ENCODE measurements around the gene IFNGR1. TPM values are rescaled to one million over a fixed set of nuclear protein-coding genes. Genes with fewer than 3 reads are reported as not detected.

Gene IFNGR1
- total and polyA plus RNA-seq, 10 of the 15 experiments (the other 5 are each of a cell fraction or from before 2014, with no cell fraction given): 89.0 to 296 (median 138) TPM

- peak; percentile 50; the same call in 1 of the 2 replicates for TF ChIP-seq CBX5 (IDR thresholded peaks at IDR 0.05; ENCODE audit: low read depth)
- 0 out of 2 replicates have a peak, but pooled peaks have one; percentile 26 for TF ChIP-seq TCF12 (IDR thresholded peaks at IDR 0.05; ENCODE audit: low read depth, low read length)
- TF ChIP-seq BCL11A (IDR thresholded peaks at IDR 0.05; ENCODE audit: low read depth, low read length): peak; percentile 64
- TF ChIP-seq MLLT1 (IDR thresholded peaks at IDR 0.05): no peak
- TF ChIP-seq USF2 (IDR thresholded peaks at IDR 0.05; ENCODE audit: borderline replicate concordance, low read depth, low read length): no peak
- TF ChIP-seq JUND (IDR thresholded peaks at IDR 0.05; ENCODE audit: low read depth, low read length): no peak
- TF ChIP-seq NR2C1 (IDR thresholded peaks at IDR 0.05): no peak
- TF ChIP-seq IRF3 (IDR thresholded peaks at IDR 0.05): no peak
- TF ChIP-seq MXI1 (IDR thresholded peaks at IDR 0.05; ENCODE audit: low read depth, low read length): no peak
- TF ChIP-seq E2F8 (IDR thresholded peaks at IDR 0.05; ENCODE audit: low read depth, partially characterized antibody): no peak
- peak; percentile 18; the same call in 1 of the 2 replicates for TF ChIP-seq SMC3 (IDR thresholded peaks at IDR 0.05; ENCODE audit: borderline replicate concordance, low read length)
- TF ChIP-seq YY1 (IDR thresholded peaks at IDR 0.05; ENCODE audit: low read depth, low read length): 0 out of 2 replicates have a peak, but pooled peaks have one; percentile 28
- TF ChIP-seq RAD51 (IDR thresholded peaks at IDR 0.05): no peak
- TF ChIP-seq NFYB (IDR thresholded peaks at IDR 0.05; ENCODE audit: insufficient read depth, low read depth, low read length): no peak
- 0 out of 2 replicates have a peak, but pooled peaks have one; percentile 74 for TF ChIP-seq MTA3 (IDR thresholded peaks at IDR 0.05; ENCODE audit: borderline replicate concordance, low read length)
- no peak for TF ChIP-seq NFXL1 (IDR thresholded peaks at IDR 0.05; ENCODE audit: borderline replicate concordance)
- TF ChIP-seq ZBTB11 (CRISPR knock-in tag; IDR thresholded peaks at IDR 0.05): no peak
- TF ChIP-seq MYC (IDR thresholded peaks at IDR 0.05; ENCODE audit: insufficient read depth, insufficient read length, insufficient replicate concordance, low read length, severe bottlenecking): no peak
Measured at GRCh38 chr6:137171824-137172733, 47.1 kb downstream of the IFNGR1 start (continued).

Data from GM12878 (cell line).